ENCODE results near the gene MARS1. TPM values are rescaled to one million over a fixed set of nuclear protein-coding genes. Genes with fewer than 3 reads are reported as not detected.

MARS1 gene
- total RNA-seq, 1 donor from 2014 or later: 351 TPM

DNA sequence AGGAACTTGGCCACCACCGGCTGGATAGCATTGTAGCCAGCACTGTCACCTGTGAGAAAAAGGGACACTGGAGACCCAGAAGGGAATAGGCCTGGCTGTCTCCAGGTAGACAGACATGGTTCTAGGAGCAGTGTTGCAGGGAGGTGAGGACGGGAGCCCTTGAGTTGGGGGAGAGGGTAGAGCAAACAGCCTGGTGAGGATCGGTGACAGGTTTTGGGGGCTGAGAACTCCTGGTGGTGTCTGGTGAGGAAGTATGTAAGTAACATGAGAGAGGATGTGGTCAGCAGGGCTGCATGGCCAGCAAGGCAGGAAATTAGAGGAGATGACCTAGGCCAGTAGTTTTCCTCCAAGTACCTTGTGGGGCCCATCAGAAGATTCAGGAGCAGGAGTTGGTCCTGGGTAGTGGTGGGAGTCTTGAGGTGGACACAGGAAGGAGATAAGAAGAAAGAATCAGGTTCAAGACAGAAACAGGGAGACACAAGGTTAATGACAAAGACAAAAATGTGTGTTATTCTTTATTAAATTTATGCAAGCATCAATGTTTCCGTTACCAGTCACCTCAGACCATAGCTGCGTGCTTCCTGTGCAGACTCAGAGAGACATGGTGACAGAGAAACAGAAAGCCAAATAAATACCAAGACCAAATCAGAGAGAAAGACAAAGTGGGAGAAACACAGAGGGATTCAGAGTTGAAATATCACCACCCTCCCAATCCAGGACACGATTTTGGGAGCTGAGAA is 8.3 kb upstream of the MARS1 start, which contains the start of gene ARHGAP9:
TSS of gene ARHGAP9 (minus strand) at position 491 of the 740 bp plus-strand sequence. CDS start at position 31, 460 bp downstream.
- Mint-ChIP-seq H3K27me3 (ENCODE audit: low read depth, unreplicated experiment) (peaks cover 34% of the 10 kb centered on the region), H3K36me3 (ENCODE audit: low read depth, unreplicated experiment) (peaks cover 4% of the 10 kb centered on the region), H3K4me1 (ENCODE audit: low read depth, unreplicated experiment) (peaks cover 31% of the 10 kb centered on the region), H3K9me3 (ENCODE audit: unreplicated experiment) (peaks cover 7% of the 10 kb centered on the region), H3K4me3 (ENCODE audit: unreplicated experiment) (peak within 1 kb of the TSS; percentile 62), H3K27ac (ENCODE audit: unreplicated experiment) (no peak within 1 kb of the TSS)
- Histone ChIP-seq H3K27ac (ENCODE audit: low read depth, low read length) (no peak within 1 kb of the TSS), H3K4me3 (ENCODE audit: insufficient read depth, low read depth, low read length) (no peak within 1 kb of the TSS), H2AFZ (ENCODE audit: low read depth, low read length) (no peak within 1 kb of the TSS), H4K20me1 (ENCODE audit: insufficient read depth, low read length) (no peaks in the 10 kb centered on the region), H3K4me1 (ENCODE audit: insufficient read depth, low read length) (peaks cover 13% of the 10 kb centered on the region), H3K4me2 (ENCODE audit: low read length) (peak within 1 kb of the TSS; percentile 2), H3K9ac (ENCODE audit: low read length) (no peak within 1 kb of the TSS), H3K27me3 (ENCODE audit: insufficient read depth, low read length) (peaks cover 31% of the 10 kb centered on the region), H3K36me3 (ENCODE audit: insufficient read depth, low read length) (no peaks in the 10 kb centered on the region), H3K79me2 (ENCODE audit: insufficient read depth, low read length) (no peaks in the 10 kb centered on the region), H3K9me3 (ENCODE audit: insufficient read depth, low read depth, low read length) (no peaks in the 10 kb centered on the region)
- TF ChIP-seq, protein P1, sequence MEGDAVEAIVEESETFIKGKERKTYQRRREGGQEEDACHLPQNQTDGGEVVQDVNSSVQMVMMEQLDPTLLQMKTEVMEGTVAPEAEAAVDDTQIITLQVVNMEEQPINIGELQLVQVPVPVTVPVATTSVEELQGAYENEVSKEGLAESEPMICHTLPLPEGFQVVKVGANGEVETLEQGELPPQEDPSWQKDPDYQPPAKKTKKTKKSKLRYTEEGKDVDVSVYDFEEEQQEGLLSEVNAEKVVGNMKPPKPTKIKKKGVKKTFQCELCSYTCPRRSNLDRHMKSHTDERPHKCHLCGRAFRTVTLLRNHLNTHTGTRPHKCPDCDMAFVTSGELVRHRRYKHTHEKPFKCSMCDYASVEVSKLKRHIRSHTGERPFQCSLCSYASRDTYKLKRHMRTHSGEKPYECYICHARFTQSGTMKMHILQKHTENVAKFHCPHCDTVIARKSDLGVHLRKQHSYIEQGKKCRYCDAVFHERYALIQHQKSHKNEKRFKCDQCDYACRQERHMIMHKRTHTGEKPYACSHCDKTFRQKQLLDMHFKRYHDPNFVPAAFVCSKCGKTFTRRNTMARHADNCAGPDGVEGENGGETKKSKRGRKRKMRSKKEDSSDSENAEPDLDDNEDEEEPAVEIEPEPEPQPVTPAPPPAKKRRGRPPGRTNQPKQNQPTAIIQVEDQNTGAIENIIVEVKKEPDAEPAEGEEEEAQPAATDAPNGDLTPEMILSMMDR (IDR thresholded peaks at IDR 0.05; ENCODE audit: insufficient read depth, low read depth, low read length): no peak
- TF ChIP-seq EZH2 (IDR thresholded peaks at IDR 0.05; ENCODE audit: insufficient read depth, low read length): no peak
- FAIRE-seq: no peak
- DNase-seq (ENCODE audit: low read depth): no peak

DNA sequence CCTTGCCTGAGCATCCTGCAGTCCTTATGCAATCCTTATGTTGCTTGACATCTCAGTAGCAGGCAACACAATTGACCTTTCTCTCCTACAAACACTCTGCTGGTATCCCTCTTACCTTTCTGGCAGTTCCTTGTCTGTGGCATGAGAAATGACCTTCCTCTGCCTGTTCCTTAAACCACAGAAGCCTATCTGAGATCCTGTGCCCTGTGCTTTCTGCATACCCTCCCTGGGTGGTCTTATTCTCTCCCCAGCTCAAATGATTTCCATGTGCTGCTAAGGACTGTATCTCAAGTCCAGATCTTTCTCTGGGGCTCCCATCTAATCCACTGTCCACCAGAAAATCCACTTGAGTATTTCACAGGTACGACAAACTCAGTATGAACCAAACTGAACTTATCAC is 6.2 kb upstream of the MARS1 start:
- Mint-ChIP-seq H3K4me1 (ENCODE audit: low read depth, unreplicated experiment) (peaks cover 31% of the 10 kb centered on the region), H3K27me3 (ENCODE audit: low read depth, unreplicated experiment) (peaks cover 19% of the 10 kb centered on the region), H3K4me3 (ENCODE audit: unreplicated experiment) (no peak overlapping the region), H3K27ac (ENCODE audit: unreplicated experiment) (peak overlapping the region; percentile 20), H3K36me3 (ENCODE audit: low read depth, unreplicated experiment) (no peaks in the 10 kb centered on the region), H3K9me3 (ENCODE audit: unreplicated experiment) (peaks cover 4% of the 10 kb centered on the region)
- H4K20me1 ChIP-seq (ENCODE audit: insufficient read depth, low read length): no peaks in the 10 kb centered on the region
- H3K4me1 ChIP-seq (ENCODE audit: insufficient read depth, low read length): peaks cover 4% of the 10 kb centered on the region
- H3K9ac ChIP-seq (ENCODE audit: low read length): no peak overlapping the region
- H3K27ac ChIP-seq (ENCODE audit: low read depth, low read length): no peak overlapping the region
- H2AFZ ChIP-seq (ENCODE audit: low read depth, low read length): no peak overlapping the region
- DNase-seq (ENCODE audit: low read depth) (no peak), FAIRE-seq (no peak)
- H3K4me2 ChIP-seq (ENCODE audit: low read length): no peak overlapping the region
- no peaks in the 10 kb centered on the region for H3K9me3 ChIP-seq (ENCODE audit: insufficient read depth, low read depth, low read length)
- H3K27me3 ChIP-seq (ENCODE audit: insufficient read depth, low read length): peaks cover 11% of the 10 kb centered on the region
- no peaks in the 10 kb centered on the region for H3K36me3 ChIP-seq (ENCODE audit: insufficient read depth, low read length)
- H3K4me3 ChIP-seq (ENCODE audit: insufficient read depth, low read depth, low read length): no peak overlapping the region
- no peaks in the 10 kb centered on the region for H3K79me2 ChIP-seq (ENCODE audit: insufficient read depth, low read length)
- TF ChIP-seq EZH2 (IDR thresholded peaks at IDR 0.05; ENCODE audit: insufficient read depth, low read length): no peak
- TF ChIP-seq, protein P1 (IDR thresholded peaks at IDR 0.05; ENCODE audit: insufficient read depth, low read depth, low read length): no peak

DNA sequence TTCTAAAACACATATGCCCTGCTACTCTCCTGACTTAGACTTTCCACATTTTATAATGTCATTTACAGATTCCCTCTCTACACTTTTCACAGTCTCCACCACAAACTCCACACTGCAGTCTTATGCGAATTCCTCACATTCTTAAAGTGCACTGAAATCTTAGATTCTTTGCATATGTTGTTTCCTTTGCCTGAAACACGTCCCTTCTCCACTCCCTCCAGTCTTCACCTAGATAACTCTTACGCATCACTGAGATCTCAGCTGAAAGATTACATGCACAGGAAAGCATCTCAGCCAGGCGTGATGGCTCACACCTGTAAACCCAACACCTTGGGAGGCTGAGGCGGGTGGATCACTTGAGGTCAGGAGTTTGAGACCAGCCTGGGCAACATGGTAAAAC is 4.4 kb upstream of the MARS1 start:
- H3K9me3 ChIP-seq (ENCODE audit: insufficient read depth, low read depth, low read length): no peaks in the 10 kb centered on the region
- peak; percentile 80 for DNase-seq (ENCODE audit: low read depth)
- Mint-ChIP-seq H3K27ac (ENCODE audit: unreplicated experiment) (peak overlapping the region; percentile 75), H3K4me1 (ENCODE audit: low read depth, unreplicated experiment) (peaks cover 22% of the 10 kb centered on the region), H3K9me3 (ENCODE audit: unreplicated experiment) (peaks cover 4% of the 10 kb centered on the region), H3K36me3 (ENCODE audit: low read depth, unreplicated experiment) (peaks cover 3% of the 10 kb centered on the region), H3K4me3 (ENCODE audit: unreplicated experiment) (no peak overlapping the region), H3K27me3 (ENCODE audit: low read depth, unreplicated experiment) (peaks cover 8% of the 10 kb centered on the region)
- peak overlapping the region; percentile 21 for H2AFZ ChIP-seq (ENCODE audit: low read depth, low read length)
- peaks cover 8% of the 10 kb centered on the region for H3K79me2 ChIP-seq (ENCODE audit: insufficient read depth, low read length)
- H3K27ac ChIP-seq (ENCODE audit: low read depth, low read length): no peak overlapping the region
- H3K27me3 ChIP-seq (ENCODE audit: insufficient read depth, low read length): peaks cover 9% of the 10 kb centered on the region
- peak overlapping the region; percentile 30 for H3K9ac ChIP-seq (ENCODE audit: low read length)
- FAIRE-seq: no peak
- peaks cover 4% of the 10 kb centered on the region for H3K4me1 ChIP-seq (ENCODE audit: insufficient read depth, low read length)
- H4K20me1 ChIP-seq (ENCODE audit: insufficient read depth, low read length): peaks cover 2% of the 10 kb centered on the region
- TF ChIP-seq, protein P1 (IDR thresholded peaks at IDR 0.05; ENCODE audit: insufficient read depth, low read depth, low read length): no peak
- TF ChIP-seq EZH2 (IDR thresholded peaks at IDR 0.05; ENCODE audit: insufficient read depth, low read length): no peak
- H3K4me2 ChIP-seq (ENCODE audit: low read length): peak overlapping the region; percentile 42
- H3K4me3 ChIP-seq (ENCODE audit: insufficient read depth, low read depth, low read length): no peak overlapping the region
- no peaks in the 10 kb centered on the region for H3K36me3 ChIP-seq (ENCODE audit: insufficient read depth, low read length)
